B cell (primary cell): Measurements from ENCODE around the gene IGF2BP1. TPM values are rescaled to one million over a fixed set of nuclear protein-coding genes. Genes with fewer than 3 reads are reported as not detected.

Experiments
- ATAC-seq: fragments of 200-7000 bp; cut with Tn5 transposase; one replicate; pipeline ENCODE4 v1.10.0; 2021; ENCODE audit warnings: low read depth, mild to moderate bottlenecking, moderate number of reproducible peaks, moderate library complexity
- CTCF ChIA-PET: fragments of 350-600 bp; sonication (Branson Sonifier 250); formaldehyde crosslinking; loops from one replicate; lab custom pipeline; 2021; ENCODE audit warnings: antibody characterized with exemption, inconsistent platforms; lab: Charles Lee
- POLR2A ChIA-PET: fragments of 350-600 bp; sonication (Branson Sonifier 250); formaldehyde crosslinking; loops from one replicate; lab custom pipeline; 2021; ENCODE audit warnings: antibody characterized with exemption; lab: Charles Lee
- DNase-seq: peaks from one replicate; pipeline ENCODE4 v3.0.0; 2013
- H2AFZ ChIP-seq: 2 replicates; pipeline ENCODE4 v1.6.1; 2012; ENCODE audit warnings: mild to moderate bottlenecking, low read depth, low read length; ENCODE audit not compliant: insufficient read depth, poor library complexity, severe bottlenecking
- H3K27ac ChIP-seq, 2 donors: 1 replicate in 1 of 2; 2 replicates in 1 of 2; pipeline ENCODE4 v1.5.1; 2012 to 2013; ENCODE audit warnings: low read length in 2 of 2, mild to moderate bottlenecking in 2 of 2, moderate library complexity in 1 of 2
- H3K27me3 ChIP-seq, 4 experiments: fragments of 200-600 bp in 1 of 4; sonication (generic) in 1 of 4; replicated peaks in 1 of 4; 1 replicate in 2 of 4; 2 replicates in 2 of 4; pipeline versions ENCODE4 v1.6.1 to v1.7.0; 2013 to 2016; ENCODE audit warnings: low read length in 3 of 4, mild to moderate bottlenecking in 2 of 4, mixed read lengths in 1 of 4, moderate library complexity in 1 of 4; ENCODE audit not compliant: insufficient read depth in 4 of 4, control insufficient read depth in 3 of 4; ENCODE audit errors: control extremely low read depth in 1 of 4
- H3K36me3 ChIP-seq, 2 experiments: replicated peaks in 1 of 2; 1 replicate in 1 of 2; 2 replicates in 1 of 2; pipeline versions ENCODE4 v1.6.1 to v1.7.1; 2013; ENCODE audit warnings: low read length in 1 of 2; ENCODE audit not compliant: insufficient read depth in 2 of 2, control insufficient read depth in 1 of 2; ENCODE audit errors: control extremely low read depth in 1 of 2, extremely low read depth in 1 of 2
- H3K4me1 ChIP-seq, 2 donors: fragments of 200-600 bp in 1 of 2; sonication (generic) in 1 of 2; 1 replicate in 1 of 2; 2 replicates in 1 of 2; pipeline versions ENCODE4 v1.5.1 to v1.6.1; 2013 to 2017; ENCODE audit warnings: low read length in 2 of 2; ENCODE audit not compliant: control insufficient read depth in 2 of 2, insufficient read depth in 2 of 2
- H3K4me2 ChIP-seq: replicated peaks from 2 replicates; pipeline ENCODE3; 2012; ENCODE audit warnings: mild to moderate bottlenecking, low read depth, low read length; ENCODE audit not compliant: poor library complexity, severe bottlenecking
- H3K4me3 ChIP-seq, 5 experiments: fragments of 200-600 bp in 1 of 5; sonication (generic) in 1 of 5; 1 replicate in 3 of 5; 2 replicates in 2 of 5; pipeline versions ENCODE4 v1.5.1 to v1.7.0; 2011 to 2016; ENCODE audit warnings: low read length in 4 of 5, mild to moderate bottlenecking in 4 of 5, low read depth in 2 of 5, control low read depth in 1 of 5, moderate library complexity in 1 of 5; ENCODE audit not compliant: insufficient read depth in 1 of 5; ENCODE audit errors: control extremely low read depth in 1 of 5, extremely low read depth in 1 of 5
- H3K79me2 ChIP-seq: fragments of 200-600 bp; sonication (generic); one replicate; pipeline ENCODE4 v1.6.0; 2016; ENCODE audit warnings: low read length; ENCODE audit not compliant: control insufficient read depth, insufficient read depth
- H3K9ac ChIP-seq: fragments of 200-600 bp; sonication (generic); 2 replicates; pipeline ENCODE4 v1.6.1; 2017; ENCODE audit warnings: mild to moderate bottlenecking, low read length, moderate library complexity
- H3K9me3 ChIP-seq, 3 donors: one replicate each; pipeline versions ENCODE4 v1.6.1 to v1.7.1; 2013; ENCODE audit warnings: low read length in 2 of 3; ENCODE audit not compliant: control insufficient read depth in 2 of 3, insufficient read depth in 1 of 3; ENCODE audit errors: control extremely low read depth in 1 of 3
- H4K20me1 ChIP-seq: 2 replicates; pipeline ENCODE4 v1.6.0; 2012; ENCODE audit warnings: mild to moderate bottlenecking, low read length; ENCODE audit not compliant: insufficient read depth, control insufficient read depth, poor library complexity, severe bottlenecking
- H3K27ac Mint-ChIP-seq: one replicate; pipeline ENCODE4 v1.8.0; 2021; ENCODE audit warnings: mixed read lengths
- H3K27me3 Mint-ChIP-seq: one replicate; pipeline ENCODE4 v1.8.0; 2021; ENCODE audit warnings: mixed read lengths
- H3K4me1 Mint-ChIP-seq: one replicate; pipeline ENCODE4 v1.8.0; 2021; ENCODE audit warnings: mixed read lengths
- H3K4me3 Mint-ChIP-seq: one replicate; pipeline ENCODE4 v1.8.0; 2021; ENCODE audit warnings: mixed read lengths
- H3K9me3 Mint-ChIP-seq: one replicate; pipeline ENCODE4 v1.8.0; 2022; ENCODE audit warnings: mixed read lengths; ENCODE audit not compliant: insufficient read depth
- CTCF ChIP-seq: fragments of 200-600 bp; IDR thresholded peaks from one replicate; pipeline ENCODE4 v1.8.0; 2022; ENCODE audit warnings: antibody characterized with exemption, mild to moderate bottlenecking
- EZH2 ChIP-seq: IDR thresholded peaks from 2 replicates; pipeline ENCODE4 v1.6.1; 2012; ENCODE audit warnings: borderline replicate concordance, low read depth, mild to moderate bottlenecking, moderate library complexity, low read length; ENCODE audit not compliant: insufficient read depth, poor library complexity, severe bottlenecking
- WGBS: methylation state at CpG from one replicate; pipeline ENCODE4 v1.1.5; 2013; ENCODE audit warnings: missing lambda C conversion rate; ENCODE audit not compliant: insufficient coverage; 5-methylcytosine and 5-hydroxymethylcytosine counted together
- intact Hi-C: fragments of 100-400 bp; cut with micrococcal nuclease; formaldehyde crosslinking; loops from one replicate; pipeline ENCODE4 v1.10.0; 2022
- polyA plus RNA-seq: library from polyadenylated mRNA; depleted of rRNA; stranded (reverse); fragments of >200 nt; gene quantifications from 2 replicates; pipeline ENCODE4 v1.2.3, GENCODE V29; 2012
- small RNA-seq: library from RNA; depleted of rRNA; stranded (forward); fragments of <200 nt; gene quantifications from one replicate; pipeline ENCODE3, GENCODE V24; 2012; ENCODE audit warnings: low replicate concordance, low read depth; ENCODE audit not compliant: insufficient read length
- total RNA-seq, 2 donors: library from RNA; stranded (reverse); fragments of 120-200 nt in 1 of 2; gene quantifications; 1 replicate in 1 of 2; 2 replicates in 1 of 2; pipeline versions ENCODE4 v1.2.3 to v1.2.4, GENCODE V29; 2013 to 2022

IGF2BP1 gene
- total and polyA plus RNA-seq, 2 donors (not counting 1 experiment from before 2014, with no cell fraction given), result not detected

- CTCF ChIA-PET, result interaction anchor here (0.7 kb wide), 1 partner anchor 406 kb away, joined by 4 read pairs; no protein-coding TSS in a partner anchor
- no peaks in the 10 kb centered on the region for H3K79me2 ChIP-seq
- ATAC-seq (no peak), DNase-seq (no peak)
- H3K36me3 ChIP-seq, result no peaks in the 10 kb centered on the region
- H4K20me1 ChIP-seq, result no peaks in the 10 kb centered on the region
- POLR2A ChIA-PET, result no interaction called here
- TF ChIP-seq CTCF (no peak), EZH2 (no peak)
- peaks cover 0 to 10% (median 5%) of the 10 kb centered on the region in 4 experiments for H3K27me3 ChIP-seq
- H3K27ac Mint-ChIP-seq, result no peak overlapping the region
- no peak overlapping the region for H2AFZ ChIP-seq
- intact Hi-C loops, result no loop called here
- no peaks in the 10 kb centered on the region for H3K9me3 Mint-ChIP-seq
- H3K4me3 ChIP-seq, result no peak overlapping the region
- no peaks in the 10 kb centered on the region for H3K9me3 ChIP-seq
- no peak overlapping the region for H3K4me3 Mint-ChIP-seq
- no peaks in the 10 kb centered on the region for H3K4me1 ChIP-seq
- no peak overlapping the region for H3K9ac ChIP-seq
- 100% methylated on average over 3 of the region's 8 CpGs for WGBS
- H3K27ac ChIP-seq, result no peak overlapping the region
- H3K4me1 Mint-ChIP-seq, result no peaks in the 10 kb centered on the region
- no peak overlapping the region for H3K4me2 ChIP-seq
- peaks cover 14% of the 10 kb centered on the region for H3K27me3 Mint-ChIP-seq
Measured at GRCh38 chr17:49104511-49105074, 107.4 kb downstream of the IGF2BP1 start.

Small RNA genes within 50 kb of the gene (small RNA-seq; reads per million reads assigned to genes)
- gene RF00017 (not detected), gene RF01210 (not detected), gene RNU1-42P (1.7 reads per million), gene RNU6-826P (1.7 reads per million)

Other genes with a start within 250 kb of the IGF2BP1 start
- gene TTLL6, start 180.2 kb upstream of the IGF2BP1 start, total RNA-seq, result not detected in 2 replicates
- gene TTLL6, start 180.2 kb upstream of the IGF2BP1 start, polyA plus RNA-seq, result not detected in 2 replicates
- 139 and 148 TPM in 2 replicates for gene CALCOCO2, start 166.3 kb upstream of the IGF2BP1 start, total RNA-seq
- gene CALCOCO2, start 166.3 kb upstream of the IGF2BP1 start, polyA plus RNA-seq, result 49.6 and 50.1 TPM in 2 replicates
- gene ATP5MC1, start 104.6 kb upstream of the IGF2BP1 start, total RNA-seq, result 39.8 and 40.8 TPM in 2 replicates
- gene ATP5MC1, start 104.6 kb upstream of the IGF2BP1 start, polyA plus RNA-seq, result 104 and 209 TPM in 2 replicates
- gene UBE2Z, start 89.0 kb upstream of the IGF2BP1 start, total RNA-seq, result 121 and 122 TPM in 2 replicates
- 56.2 and 87.1 TPM in 2 replicates for gene UBE2Z, start 89.0 kb upstream of the IGF2BP1 start, polyA plus RNA-seq
- 77.5 and 81.9 TPM in 2 replicates for gene SNF8, start 52.5 kb upstream of the IGF2BP1 start, total RNA-seq
- 90.2 and 94.6 TPM in 2 replicates for gene SNF8, start 52.5 kb upstream of the IGF2BP1 start, polyA plus RNA-seq
- gene GIP, start 28.8 kb upstream of the IGF2BP1 start, total RNA-seq, result not detected in 2 replicates
- not detected in 2 replicates for gene GIP, start 28.8 kb upstream of the IGF2BP1 start, polyA plus RNA-seq
- 0.12 TPM in 2 replicates for gene B4GALNT2, start 135.4 kb downstream of the IGF2BP1 start, total RNA-seq
- gene B4GALNT2, start 135.4 kb downstream of the IGF2BP1 start, polyA plus RNA-seq, result not detected in 2 replicates
- gene GNGT2, start 213.2 kb downstream of the IGF2BP1 start, total RNA-seq, result 9.3 and 11.1 TPM in 2 replicates
- gene GNGT2, start 213.2 kb downstream of the IGF2BP1 start, polyA plus RNA-seq, result 2.7 and 5.1 TPM in 2 replicates
- gene ABI3, start 213.3 kb downstream of the IGF2BP1 start, total RNA-seq, result 20.7 and 23.3 TPM in 2 replicates
- gene ABI3, start 213.3 kb downstream of the IGF2BP1 start, polyA plus RNA-seq, result 9.8 and 15.6 TPM in 2 replicates
- 0.15 TPM in 1 of 2 replicates, not detected in the other for gene PHOSPHO1, start 233.4 kb downstream of the IGF2BP1 start, total RNA-seq
- not detected in 2 replicates for gene PHOSPHO1, start 233.4 kb downstream of the IGF2BP1 start, polyA plus RNA-seq